Measurements from ENCODE around the gene PTGDS. TPM values are rescaled to one million over a fixed set of nuclear protein-coding genes. Genes with fewer than 3 reads are reported as not detected.

PTGDS gene
- total RNA-seq, 1 donor from 2014 or later, result 5.0 TPM

- Histone ChIP-seq H3K4me1 (ENCODE audit: insufficient read depth, low read length) (no peaks in the 10 kb centered on the region), H3K4me2 (ENCODE audit: low read length) (no peak overlapping the region), H2AFZ (ENCODE audit: low read depth, low read length) (no peak overlapping the region), H3K27ac (ENCODE audit: low read depth, low read length) (no peak overlapping the region), H4K20me1 (ENCODE audit: insufficient read depth, low read length) (no peaks in the 10 kb centered on the region), H3K9me3 (ENCODE audit: insufficient read depth, low read depth, low read length) (no peaks in the 10 kb centered on the region), H3K27me3 (ENCODE audit: insufficient read depth, low read length) (no peaks in the 10 kb centered on the region), H3K9ac (ENCODE audit: low read length) (no peak overlapping the region), H3K36me3 (ENCODE audit: insufficient read depth, low read length) (no peaks in the 10 kb centered on the region), H3K4me3 (ENCODE audit: insufficient read depth, low read depth, low read length) (no peak overlapping the region), H3K79me2 (ENCODE audit: insufficient read depth, low read length) (no peaks in the 10 kb centered on the region)
- Mint-ChIP-seq H3K4me3 (ENCODE audit: unreplicated experiment) (no peak overlapping the region), H3K27me3 (ENCODE audit: low read depth, unreplicated experiment) (peaks cover 14% of the 10 kb centered on the region), H3K9me3 (ENCODE audit: unreplicated experiment) (peaks cover 3% of the 10 kb centered on the region), H3K27ac (ENCODE audit: unreplicated experiment) (no peak overlapping the region), H3K4me1 (ENCODE audit: low read depth, unreplicated experiment) (peaks cover 5% of the 10 kb centered on the region), H3K36me3 (ENCODE audit: low read depth, unreplicated experiment) (no peaks in the 10 kb centered on the region)
- DNase-seq (ENCODE audit: low read depth) (no peak), FAIRE-seq (no peak)
- TF ChIP-seq EZH2 (IDR thresholded peaks at IDR 0.05; ENCODE audit: insufficient read depth, low read length), result no peak
- no peak for TF ChIP-seq CTCF (IDR thresholded peaks at IDR 0.05; ENCODE audit: insufficient read depth, low read depth, low read length)
Observed at GRCh38 chr9:136958898-136959850, 18.1 kb upstream of the PTGDS start.

- no peaks in the 10 kb centered on the region for H3K36me3 ChIP-seq (ENCODE audit: insufficient read depth, low read length)
- Mint-ChIP-seq H3K27ac (ENCODE audit: unreplicated experiment) (no peak overlapping the region), H3K9me3 (ENCODE audit: unreplicated experiment) (peaks cover 3% of the 10 kb centered on the region), H3K27me3 (ENCODE audit: low read depth, unreplicated experiment) (peaks cover 12% of the 10 kb centered on the region), H3K4me3 (ENCODE audit: unreplicated experiment) (no peak overlapping the region), H3K36me3 (ENCODE audit: low read depth, unreplicated experiment) (no peaks in the 10 kb centered on the region), H3K4me1 (ENCODE audit: low read depth, unreplicated experiment) (peaks cover 5% of the 10 kb centered on the region)
- H3K4me1 ChIP-seq (ENCODE audit: insufficient read depth, low read length), result no peaks in the 10 kb centered on the region
- H3K27me3 ChIP-seq (ENCODE audit: insufficient read depth, low read length), result no peaks in the 10 kb centered on the region
- no peak overlapping the region for H3K4me2 ChIP-seq (ENCODE audit: low read length)
- no peak overlapping the region for H3K27ac ChIP-seq (ENCODE audit: low read depth, low read length)
- no peak overlapping the region for H3K9ac ChIP-seq (ENCODE audit: low read length)
- DNase-seq (ENCODE audit: low read depth), result no peak
- H3K4me3 ChIP-seq (ENCODE audit: insufficient read depth, low read depth, low read length), result no peak overlapping the region
- H2AFZ ChIP-seq (ENCODE audit: low read depth, low read length), result no peak overlapping the region
- FAIRE-seq, result no peak
- no peaks in the 10 kb centered on the region for H4K20me1 ChIP-seq (ENCODE audit: insufficient read depth, low read length)
- H3K79me2 ChIP-seq (ENCODE audit: insufficient read depth, low read length), result no peaks in the 10 kb centered on the region
- no peaks in the 10 kb centered on the region for H3K9me3 ChIP-seq (ENCODE audit: insufficient read depth, low read depth, low read length)
- TF ChIP-seq EZH2 (IDR thresholded peaks at IDR 0.05; ENCODE audit: insufficient read depth, low read length) (no peak), CTCF (IDR thresholded peaks at IDR 0.05; ENCODE audit: insufficient read depth, low read depth, low read length) (no peak)
Observed at GRCh38 chr9:136960212-136960937, 16.9 kb upstream of the PTGDS start.
